Adrenal gland (tissue), 5 donors: ENCODE data around the gene RALY.

Experiments
- CTCF ChIP-seq, 6 experiments: fragments of 450-650 bp in 4 of 6; fragments of 200-600 bp in 2 of 6; sonication (generic) in 1 of 6; IDR thresholded peaks; 1 replicate in 5 of 6; 2 replicates in 1 of 6; pipeline versions ENCODE4 v1.5.1 to v1.8.0; 2016 to 2021; ENCODE audit warnings: antibody characterized with exemption in 6 of 6, mild to moderate bottlenecking in 2 of 6, moderate library complexity in 1 of 6
- POLR2A ChIP-seq, 2 donors: fragments of 450-650 bp; IDR thresholded peaks; one replicate each; pipeline ENCODE4 v1.6.1; 2017; ENCODE audit warnings: antibody characterized with exemption in 2 of 2, mild to moderate bottlenecking in 2 of 2, moderate library complexity in 1 of 2
- donor health status: DM: no; HTN: no; CAD: no.

GRCh38 chr20:33944914-33945313 lies 48.8 kb upstream of the RALY start:
- TF ChIP-seq CTCF (IDR thresholded peaks at IDR 0.05) = no peak
- TF ChIP-seq POLR2A (IDR thresholded peaks at IDR 0.05) = no peak
